K562 (cell line): ENCODE results near the gene MORC4. TPM values are rescaled to one million over a fixed set of nuclear protein-coding genes. Genes with fewer than 3 reads are reported as not detected.

Source experiments
- ATAC-seq: fragments of 200-7000 bp; cut with Tn5 transposase; 3 replicates; pipeline ENCODE4 v1.9.1; 2020; ENCODE audit warnings: moderate library complexity
- BruUV-seq: library from RNA; stranded (reverse); fragments of 400-500 nt; replicated peaks from 2 replicates; lab custom pipeline; 2021; lab: Mats Ljungman, UMichigan
- CTCF ChIA-PET: fragments of 300-600 bp; formaldehyde crosslinking; extraction: SDS; loops from one replicate; lab custom pipeline; 2021; ENCODE audit warnings: low intra/inter-chr PET ratio; lab: Yijun Ruan, JAX
- POLR2A ChIA-PET: fragments of 300-600, 350-650 bp; sonication (Branson Sonifier 250); formaldehyde crosslinking; extraction: SDS; loops from one replicate; lab custom pipeline; 2021; ENCODE audit warnings: antibody characterized with exemption, inconsistent platforms; lab: Yijun Ruan, JAX
- DNase-seq, 4 experiments: peaks; one replicate each; pipeline versions ENCODE4 v3.0.0 to v3.0.0-alpha.2; 2011 to 2018; ENCODE audit warnings: low spot score in 3 of 4, mixed read lengths in 3 of 4; ENCODE audit errors: extremely low read depth in 1 of 4
- FAIRE-seq: peaks from 2 replicates; lab custom pipeline; 2011; peaks lifted over from hg19 to GRCh38; lab: Jason Lieb, UNC
- H2AFZ ChIP-seq: 2 replicates; pipeline ENCODE4 v1.6.0; 2011; ENCODE audit warnings: low read depth, low read length, control low read depth, inconsistent platforms
- H3K27ac ChIP-seq: fragments of 200-600 bp; 3 replicates; pipeline ENCODE4 v1.8.0; 2011; ENCODE audit warnings: low read depth, mild to moderate bottlenecking, control low read depth, inconsistent platforms, low read length, moderate library complexity, mixed read lengths; ENCODE audit errors: extremely low read depth
- H3K27me3 ChIP-seq, 2 experiments: fragments of 300-600 bp in 1 of 2; 2 replicates in 1 of 2; 3 replicates in 1 of 2; pipeline versions ENCODE4 v1.6.0 to v1.8.0; 2011; ENCODE audit warnings: inconsistent platforms in 2 of 2, low read length in 2 of 2, mild to moderate bottlenecking in 1 of 2, mixed read lengths in 1 of 2, moderate library complexity in 1 of 2; ENCODE audit not compliant: control insufficient read depth in 2 of 2, insufficient read depth in 2 of 2
- H3K36me3 ChIP-seq: fragments of 300-600 bp; 3 replicates; pipeline ENCODE4 v1.8.0; 2011; ENCODE audit warnings: mild to moderate bottlenecking, low read length, inconsistent platforms; ENCODE audit not compliant: control insufficient read depth, insufficient read depth
- H3K4me1 ChIP-seq, 2 experiments: fragments of 200-600 bp in 1 of 2; replicated peaks in 1 of 2; 2 replicates in 1 of 2; 3 replicates in 1 of 2; pipeline versions ENCODE4 v1.5.1 to v1.8.0; 2011; ENCODE audit warnings: inconsistent platforms in 2 of 2, low read length in 2 of 2, mild to moderate bottlenecking in 1 of 2, mixed read lengths in 1 of 2, moderate library complexity in 1 of 2; ENCODE audit not compliant: control insufficient read depth in 2 of 2, insufficient read depth in 2 of 2
- H3K4me2 ChIP-seq: 2 replicates; pipeline ENCODE4 v1.6.1; 2011; ENCODE audit warnings: low read length, control low read depth, inconsistent platforms, mixed read lengths; ENCODE audit not compliant: insufficient read depth
- H3K4me3 ChIP-seq: fragments of 200-600 bp; sonication (generic), shearing (Covaris generic); 2 replicates; pipeline ENCODE4 v1.5.1; 2016; ENCODE audit warnings: control low read depth, inconsistent platforms
- H3K79me2 ChIP-seq: fragments of 200-600 bp; 3 replicates; pipeline ENCODE4 v1.8.0; 2011; ENCODE audit warnings: low read length, inconsistent platforms; ENCODE audit not compliant: control insufficient read depth, insufficient read depth
- H3K9ac ChIP-seq, 2 experiments: 2 replicates each; pipeline versions ENCODE4 v1.6.0 to v1.6.1; 2011; ENCODE audit warnings: low read depth in 2 of 2, low read length in 2 of 2, control low read depth in 1 of 2, inconsistent platforms in 1 of 2, mild to moderate bottlenecking in 1 of 2, mixed read lengths in 1 of 2; ENCODE audit not compliant: insufficient read depth in 1 of 2
- H3K9me1 ChIP-seq: one replicate; pipeline ENCODE4 v1.6.0; 2011; ENCODE audit warnings: inconsistent platforms, mild to moderate bottlenecking, low read length, moderate library complexity; ENCODE audit not compliant: control insufficient read depth, insufficient read depth
- H3K9me3 ChIP-seq: replicated peaks from 2 replicates; pipeline ENCODE4 v1.5.1; 2011; ENCODE audit warnings: low read depth, low read length, inconsistent platforms; ENCODE audit not compliant: control insufficient read depth, insufficient read depth
- H4K20me1 ChIP-seq: replicated peaks from 2 replicates; pipeline ENCODE4 v1.6.1; 2011; ENCODE audit warnings: low read length, inconsistent platforms, mixed read lengths; ENCODE audit not compliant: control insufficient read depth, insufficient read depth
- CBX8 ChIP-seq: fragments of 200-600 bp; sonication (generic); IDR thresholded peaks from 2 replicates; pipeline ENCODE4 v1.6.1; 2012; ENCODE audit warnings: borderline replicate concordance, mixed run types, low read depth, mild to moderate bottlenecking, moderate library complexity, mixed read lengths, low read length, control low read depth, inconsistent platforms; ENCODE audit not compliant: poor library complexity, severe bottlenecking; ENCODE audit errors: extremely low read depth
- CHD2 ChIP-seq: IDR thresholded peaks from 2 replicates; pipeline ENCODE4 v1.6.1; 2011; ENCODE audit warnings: low read depth, low read length
- NR2F6 ChIP-seq: fragments of 450-650 bp; formaldehyde crosslinking; IDR thresholded peaks from 2 replicates; pipeline ENCODE4 v1.4.0; 2020; ENCODE audit warnings: mild to moderate bottlenecking
- RUNX1 ChIP-seq: sonication (generic); IDR thresholded peaks from 2 replicates; pipeline ENCODE4 v1.6.1; 2016; ENCODE audit warnings: antibody characterized with exemption, low read depth
- SIX5 ChIP-seq, 2 experiments: IDR thresholded peaks; 2 replicates each; pipeline ENCODE4 v1.6.1; 2011; ENCODE audit warnings: low read length in 2 of 2, borderline replicate concordance in 1 of 2, low read depth in 1 of 2, mild to moderate bottlenecking in 1 of 2, moderate library complexity in 1 of 2; ENCODE audit not compliant: insufficient read depth in 1 of 2
- SMAD2 ChIP-seq: fragments of 150-350 bp; IDR thresholded peaks from 2 replicates; pipeline ENCODE4 v1.6.1; 2014; ENCODE audit warnings: low read depth, mild to moderate bottlenecking, low read length
- TAF9B ChIP-seq: fragments of 450-650 bp; IDR thresholded peaks from 2 replicates; pipeline ENCODE4 v1.6.1; 2018; ENCODE audit warnings: mild to moderate bottlenecking; ENCODE audit not compliant: partially characterized antibody
- TEAD4 ChIP-seq, 2 experiments: sonication (generic) in 1 of 2; formaldehyde crosslinking in 1 of 2; IDR thresholded peaks; 2 replicates each; pipeline versions ENCODE4 v1.6.1 to v1.8.0; 2012 to 2022; ENCODE audit warnings: borderline replicate concordance in 1 of 2, inconsistent platforms in 1 of 2, low read length in 1 of 2, mild to moderate bottlenecking in 1 of 2, missing genetic modification reagents in 1 of 2
- ZNF140 ChIP-seq: fragments of 250-450 bp; sonication (Bioruptor Pico); IDR thresholded peaks from 2 replicates; pipeline ENCODE4 v1.8.0; 2021; ENCODE audit warnings: moderate library complexity, mild to moderate bottlenecking, inconsistent platforms
- ZNF3 ChIP-seq: fragments of 250-450 bp; sonication (Bioruptor Pico); IDR thresholded peaks from 2 replicates; pipeline ENCODE4 v1.5.0; 2021; ENCODE audit warnings: mild to moderate bottlenecking, moderate library complexity
- ZNF324 ChIP-seq: fragments of 250-450 bp; sonication (Bioruptor Pico); IDR thresholded peaks from 2 replicates; pipeline ENCODE4 v1.4.0; 2020; ENCODE audit warnings: mild to moderate bottlenecking
- WGBS: fragments of 100-300 bp; shearing (Covaris generic); methylation state at CpG from one replicate; pipeline ENCODE4 v1.1.6; 2016; ENCODE audit warnings: low coverage, mixed read lengths; ENCODE audit not compliant: insufficient coverage; ENCODE audit errors: missing lambda C conversion rate; 5-methylcytosine and 5-hydroxymethylcytosine counted together
- in situ Hi-C: fragments of 300-500 bp; cut with MboI; formaldehyde crosslinking; loops from 4 replicates; pipeline ENCODE4 v1.15.0; 2018; ENCODE audit warnings: inconsistent platforms, mixed read lengths
- intact Hi-C: fragments of 100-400 bp; cut with micrococcal nuclease; formaldehyde crosslinking; loops from 2 replicates; pipeline ENCODE4 v1.14.2; 2022
- polyA plus RNA-seq, 8 experiments: library from polyadenylated mRNA; depleted of rRNA in 4 of 8; stranded (reverse) in 5 of 8; unstranded in 3 of 8; fragments of >200 nt; fragmentation: Nextera tagmentation in 2 of 8; fragmentation: Illumina TruSeq in 1 of 8; extraction: Ambion mirVana in 2 of 8; extraction: Trizol in 1 of 8; gene quantifications; 2 replicates each; pipeline versions ENCODE4 v1.2.1 to v1.2.3, GENCODE V29; 2011 to 2014; ENCODE audit warnings: inconsistent platforms in 1 of 8, missing spikeins in 1 of 8
- total RNA-seq, 7 experiments: library from RNA; depleted of rRNA in 6 of 7; stranded (reverse); fragments of >200 nt in 6 of 7; fragmentation: Illumina TruSeq in 2 of 7; extraction: Trizol in 2 of 7; gene quantifications; 2 replicates each; pipeline versions ENCODE4 v1.2.1 to v1.2.3, GENCODE V29; 2011 to 2021; ENCODE audit warnings: low replicate concordance in 1 of 7
- TF ChIP-seq, protein P1 (sequence below): sonication (generic); formaldehyde crosslinking; IDR thresholded peaks from 2 replicates; pipeline ENCODE4 v1.8.0; 2022; ENCODE audit warnings: mild to moderate bottlenecking, missing genetic modification reagents
- TF ChIP-seq, protein P2 (sequence below): fragments of 250-450 bp; sonication (Bioruptor Pico); IDR thresholded peaks from 2 replicates; pipeline ENCODE4 v1.5.1; 2021; ENCODE audit warnings: mild to moderate bottlenecking
- TF ChIP-seq, protein P3 (sequence below): fragments of 250-450 bp; sonication (Bioruptor Pico); IDR thresholded peaks from 2 replicates; pipeline ENCODE4 v1.8.0; 2021; ENCODE audit warnings: moderate library complexity, mild to moderate bottlenecking, inconsistent platforms
- TF ChIP-seq, protein P4 (sequence below): sonication (generic); formaldehyde crosslinking; IDR thresholded peaks from 2 replicates; pipeline ENCODE4 v1.8.1; 2022; ENCODE audit warnings: missing genetic modification reagents

Gene MORC4
- total and polyA plus RNA-seq, 9 of the 15 experiments (the other 6 are each of a cell fraction or from before 2014, with no cell fraction given): 0.04 to 0.53 (median 0.18) TPM

DNA sequence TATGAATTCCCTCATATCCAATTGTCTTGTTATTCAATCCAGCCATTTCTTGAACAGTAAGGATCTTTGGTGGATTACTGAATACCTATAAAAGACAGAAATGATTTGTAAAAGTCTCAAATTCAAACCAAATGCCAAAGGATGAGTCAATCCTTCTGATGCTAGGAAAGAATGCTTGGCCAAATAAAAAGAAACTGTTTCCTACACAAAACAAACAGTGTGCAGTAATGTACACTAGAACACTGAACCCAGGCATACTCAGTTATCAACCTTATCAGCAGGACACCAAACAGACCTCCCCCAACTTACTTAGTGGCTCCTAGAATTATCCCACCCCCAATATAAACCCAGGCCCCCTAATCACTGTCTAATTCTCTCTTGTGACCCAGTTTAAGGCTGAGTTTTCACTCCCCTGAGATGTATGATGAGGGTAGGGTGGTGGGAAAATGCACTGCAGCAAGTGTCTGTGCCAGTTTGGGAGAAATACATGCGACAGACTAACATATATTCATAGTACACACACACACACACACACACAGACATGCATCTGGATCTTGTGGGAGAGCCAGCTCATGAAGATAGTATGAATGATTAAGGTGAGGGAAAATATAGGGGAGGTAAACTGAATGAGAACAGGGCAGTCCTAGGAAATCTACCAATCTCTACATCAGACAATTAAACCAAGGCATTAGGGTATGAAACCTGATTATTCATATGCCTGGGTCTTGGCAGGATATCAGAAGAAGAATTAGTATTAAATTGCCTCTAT, 44.8 kb downstream of the MORC4 start:
- Histone ChIP-seq H3K4me2 (no peak overlapping the region), H3K36me3 (no peaks in the 10 kb centered on the region), H3K4me1 (no peaks in the 10 kb centered on the region), H3K9me1 (no peaks in the 10 kb centered on the region), H4K20me1 (no peaks in the 10 kb centered on the region), H3K79me2 (no peaks in the 10 kb centered on the region), H3K9me3 (no peaks in the 10 kb centered on the region), H3K27me3 (no peaks in the 10 kb centered on the region)
- no peak for DNase-seq
- FAIRE-seq: no peak
- POLR2A ChIA-PET: no interaction called here
- CTCF ChIA-PET: no interaction called here
- no TSS peak for BruUV-seq
- 0% methylated on average over 1 of the region's 1 CpG for WGBS
- no peak for ATAC-seq
- in situ Hi-C loops (no loop called here), intact Hi-C loops (no loop called here)
- TF ChIP-seq CHD2: no peak
- TF ChIP-seq SMAD2: no peak
- no peak for TF ChIP-seq ZNF140
- TF ChIP-seq CBX8: no peak
- TF ChIP-seq ZNF324 (CRISPR knock-in tag): no peak
- TF ChIP-seq, protein P1, sequence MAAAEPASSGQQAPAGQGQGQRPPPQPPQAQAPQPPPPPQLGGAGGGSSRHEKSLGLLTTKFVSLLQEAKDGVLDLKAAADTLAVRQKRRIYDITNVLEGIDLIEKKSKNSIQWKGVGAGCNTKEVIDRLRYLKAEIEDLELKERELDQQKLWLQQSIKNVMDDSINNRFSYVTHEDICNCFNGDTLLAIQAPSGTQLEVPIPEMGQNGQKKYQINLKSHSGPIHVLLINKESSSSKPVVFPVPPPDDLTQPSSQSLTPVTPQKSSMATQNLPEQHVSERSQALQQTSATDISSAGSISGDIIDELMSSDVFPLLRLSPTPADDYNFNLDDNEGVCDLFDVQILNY (CRISPR knock-in tag): no peak
- TF ChIP-seq SIX5 (IDR thresholded peaks at IDR 0.05; ENCODE audit: borderline replicate concordance in 1 of 2, insufficient read depth in 1 of 2, low read depth in 1 of 2, low read length in 2 of 2): no peak
- TF ChIP-seq NR2F6 (CRISPR knock-in tag): no peak
- TF ChIP-seq ZNF3 (CRISPR knock-in tag): no peak
- TF ChIP-seq, protein P2, sequence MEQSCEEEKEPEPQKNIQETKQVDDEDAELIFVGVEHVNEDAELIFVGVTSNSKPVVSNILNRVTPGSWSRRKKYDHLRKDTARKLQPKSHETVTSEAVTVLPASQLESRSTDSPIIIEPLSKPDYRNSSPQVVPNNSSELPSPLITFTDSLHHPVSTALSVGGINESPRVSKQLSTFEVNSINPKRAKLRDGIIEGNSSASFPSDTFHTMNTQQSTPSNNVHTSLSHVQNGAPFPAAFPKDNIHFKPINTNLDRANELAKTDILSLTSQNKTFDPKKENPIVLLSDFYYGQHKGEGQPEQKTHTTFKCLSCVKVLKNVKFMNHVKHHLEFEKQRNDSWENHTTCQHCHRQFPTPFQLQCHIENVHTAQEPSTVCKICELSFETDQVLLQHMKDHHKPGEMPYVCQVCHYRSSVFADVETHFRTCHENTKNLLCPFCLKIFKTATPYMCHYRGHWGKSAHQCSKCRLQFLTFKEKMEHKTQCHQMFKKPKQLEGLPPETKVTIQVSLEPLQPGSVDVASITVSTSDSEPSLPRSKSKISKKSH (CRISPR knock-in tag): no peak
- TF ChIP-seq RUNX1: no peak
- TF ChIP-seq, protein P3, sequence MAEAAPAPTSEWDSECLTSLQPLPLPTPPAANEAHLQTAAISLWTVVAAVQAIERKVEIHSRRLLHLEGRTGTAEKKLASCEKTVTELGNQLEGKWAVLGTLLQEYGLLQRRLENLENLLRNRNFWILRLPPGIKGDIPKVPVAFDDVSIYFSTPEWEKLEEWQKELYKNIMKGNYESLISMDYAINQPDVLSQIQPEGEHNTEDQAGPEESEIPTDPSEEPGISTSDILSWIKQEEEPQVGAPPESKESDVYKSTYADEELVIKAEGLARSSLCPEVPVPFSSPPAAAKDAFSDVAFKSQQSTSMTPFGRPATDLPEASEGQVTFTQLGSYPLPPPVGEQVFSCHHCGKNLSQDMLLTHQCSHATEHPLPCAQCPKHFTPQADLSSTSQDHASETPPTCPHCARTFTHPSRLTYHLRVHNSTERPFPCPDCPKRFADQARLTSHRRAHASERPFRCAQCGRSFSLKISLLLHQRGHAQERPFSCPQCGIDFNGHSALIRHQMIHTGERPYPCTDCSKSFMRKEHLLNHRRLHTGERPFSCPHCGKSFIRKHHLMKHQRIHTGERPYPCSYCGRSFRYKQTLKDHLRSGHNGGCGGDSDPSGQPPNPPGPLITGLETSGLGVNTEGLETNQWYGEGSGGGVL (CRISPR knock-in tag): no peak
- TF ChIP-seq TAF9B: no peak
- TF ChIP-seq, protein P4, sequence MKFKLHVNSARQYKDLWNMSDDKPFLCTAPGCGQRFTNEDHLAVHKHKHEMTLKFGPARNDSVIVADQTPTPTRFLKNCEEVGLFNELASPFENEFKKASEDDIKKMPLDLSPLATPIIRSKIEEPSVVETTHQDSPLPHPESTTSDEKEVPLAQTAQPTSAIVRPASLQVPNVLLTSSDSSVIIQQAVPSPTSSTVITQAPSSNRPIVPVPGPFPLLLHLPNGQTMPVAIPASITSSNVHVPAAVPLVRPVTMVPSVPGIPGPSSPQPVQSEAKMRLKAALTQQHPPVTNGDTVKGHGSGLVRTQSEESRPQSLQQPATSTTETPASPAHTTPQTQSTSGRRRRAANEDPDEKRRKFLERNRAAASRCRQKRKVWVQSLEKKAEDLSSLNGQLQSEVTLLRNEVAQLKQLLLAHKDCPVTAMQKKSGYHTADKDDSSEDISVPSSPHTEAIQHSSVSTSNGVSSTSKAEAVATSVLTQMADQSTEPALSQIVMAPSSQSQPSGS (CRISPR knock-in tag): no peak
- no peak for TF ChIP-seq TEAD4 (IDR thresholded peaks at IDR 0.05; ENCODE audit: low read length)
- TF ChIP-seq TEAD4 (CRISPR knock-in tag; IDR thresholded peaks at IDR 0.05; ENCODE audit: borderline replicate concordance): no peak
- TF ChIP-seq, all 486 proteins: peak for 0
- H3K9ac ChIP-seq: no peak overlapping the region
- H2AFZ ChIP-seq: no peak overlapping the region
- no peak overlapping the region for H3K4me3 ChIP-seq
- H3K27ac ChIP-seq: no peak overlapping the region
